ENCODE measurements around the gene SEC23A. TPM values are rescaled to one million over a fixed set of nuclear protein-coding genes. Genes with fewer than 3 reads are reported as not detected.
A peak's percentile ranks its signal among the peaks of the same experiment; 100 is the strongest.

Gene SEC23A
- total and polyA plus RNA-seq, 2 of the 13 experiments (the other 11 are each of a cell fraction or from before 2014, with no cell fraction given), result 403 to 887 TPM

- TF ChIP-seq, protein P1, sequence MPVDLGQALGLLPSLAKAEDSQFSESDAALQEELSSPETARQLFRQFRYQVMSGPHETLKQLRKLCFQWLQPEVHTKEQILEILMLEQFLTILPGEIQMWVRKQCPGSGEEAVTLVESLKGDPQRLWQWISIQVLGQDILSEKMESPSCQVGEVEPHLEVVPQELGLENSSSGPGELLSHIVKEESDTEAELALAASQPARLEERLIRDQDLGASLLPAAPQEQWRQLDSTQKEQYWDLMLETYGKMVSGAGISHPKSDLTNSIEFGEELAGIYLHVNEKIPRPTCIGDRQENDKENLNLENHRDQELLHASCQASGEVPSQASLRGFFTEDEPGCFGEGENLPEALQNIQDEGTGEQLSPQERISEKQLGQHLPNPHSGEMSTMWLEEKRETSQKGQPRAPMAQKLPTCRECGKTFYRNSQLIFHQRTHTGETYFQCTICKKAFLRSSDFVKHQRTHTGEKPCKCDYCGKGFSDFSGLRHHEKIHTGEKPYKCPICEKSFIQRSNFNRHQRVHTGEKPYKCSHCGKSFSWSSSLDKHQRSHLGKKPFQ (CRISPR knock-in tag; IDR thresholded peaks at IDR 0.05; ENCODE audit: insufficient replicate concordance), result peak; percentile 24
- TF ChIP-seq HOMEZ (CRISPR knock-in tag; IDR thresholded peaks at IDR 0.05; ENCODE audit: low read depth) (peak; percentile 99), TCF7 (IDR thresholded peaks at IDR 0.05; ENCODE audit: low read depth) (peak; percentile 49; the same call in 1 of the 2 replicates), GATAD1 (CRISPR knock-in tag; IDR thresholded peaks at IDR 0.05) (0 out of 2 replicates have a peak, but pooled peaks have one; percentile 37), ELF4 (CRISPR knock-in tag; IDR thresholded peaks at IDR 0.05; ENCODE audit: borderline replicate concordance) (peak; percentile 65; the same call in 1 of the 2 replicates), PAXIP1 (CRISPR knock-in tag; conservative IDR thresholded peaks at IDR 0.05) (peak; percentile 69), FOSL2 (CRISPR knock-in tag; IDR thresholded peaks at IDR 0.05) (peak; percentile 38; the same call in 1 of the 2 replicates), POLR2A (IDR thresholded peaks at IDR 0.05; ENCODE audit: insufficient read depth in 1 of 2, low read depth in 2 of 2, low read length in 2 of 2) (peak in 1 of 2 experiments; percentile 33; a peak in 1 of 4 replicates), ZNF580 (CRISPR knock-in tag; IDR thresholded peaks at IDR 0.05; ENCODE audit: borderline replicate concordance, low read depth) (0 out of 2 replicates have a peak, but pooled peaks have one; percentile 16), ZNF337 (CRISPR knock-in tag; IDR thresholded peaks at IDR 0.05; ENCODE audit: borderline replicate concordance, low read depth) (no peak), SOX5 (CRISPR knock-in tag; IDR thresholded peaks at IDR 0.05; ENCODE audit: borderline replicate concordance) (peak; percentile 91), KDM5A (IDR thresholded peaks at IDR 0.05; ENCODE audit: borderline replicate concordance, low read length) (peak; percentile 25; the same call in 1 of the 2 replicates), ZNF644 (CRISPR knock-in tag; IDR thresholded peaks at IDR 0.05; ENCODE audit: low read depth) (peak; percentile 78; the same call in 1 of the 2 replicates), MIER2 (CRISPR knock-in tag; IDR thresholded peaks at IDR 0.05) (peak; percentile 69; the same call in 1 of the 2 replicates), ZNF552 (CRISPR knock-in tag; IDR thresholded peaks at IDR 0.05; ENCODE audit: borderline replicate concordance) (no peak), DRAP1 (CRISPR knock-in tag; IDR thresholded peaks at IDR 0.05) (peak; percentile 48; the same call in 1 of the 2 replicates), KLF9 (CRISPR knock-in tag; IDR thresholded peaks at IDR 0.05; ENCODE audit: low read depth) (0 out of 2 replicates have a peak, but pooled peaks have one; percentile 41)
These were observed 5.9 kb downstream of the SEC23A start (continued) for GRCh38 chr14:39097159-39097558.
